ENCODE measurements around the gene SERINC1.
"Not testable (repeated sequence)": the region's sequence is repeated elsewhere in the genome, so short reads cannot be mapped to it uniquely, and the experiment has no call there.

The SERINC1 gene

GRCh38 chr6:122458087-122458486 lies 13.5 kb downstream of the SERINC1 start:
- no peak for DNase-seq (ENCODE audit: low read depth)
- TF ChIP-seq CTCF (IDR thresholded peaks at IDR 0.05; ENCODE audit: low read depth, low read length, missing control alignments), result no peak
- H3K4me3 ChIP-seq (ENCODE audit: low read depth, low read length), result no peak overlapping the region

- not testable (repeated sequence) for H3K4me3 ChIP-seq (ENCODE audit: low read depth, low read length); DNase-seq (ENCODE audit: low read depth)
These were observed 16.5 kb downstream of the SERINC1 start for GRCh38 chr6:122455116-122455515.

GRCh38 chr6:122454673-122455072 lies 16.9 kb downstream of the SERINC1 start:
- DNase-seq (ENCODE audit: low read depth), result no peak
- no peak overlapping the region for H3K4me3 ChIP-seq (ENCODE audit: low read depth, low read length)
- TF ChIP-seq CTCF (IDR thresholded peaks at IDR 0.05; ENCODE audit: low read depth, low read length, missing control alignments), result no peak

- no peak overlapping the region for H3K4me3 ChIP-seq (ENCODE audit: low read depth, low read length)
- TF ChIP-seq CTCF (IDR thresholded peaks at IDR 0.05; ENCODE audit: low read depth, low read length, missing control alignments), result no peak
- no peak for DNase-seq (ENCODE audit: low read depth)
These were observed 19.1 kb downstream of the SERINC1 start for GRCh38 chr6:122452509-122452908.

- H3K4me3 ChIP-seq (ENCODE audit: low read depth, low read length), result no peak overlapping the region
- no peak for DNase-seq (ENCODE audit: low read depth)
- no peak for TF ChIP-seq CTCF (IDR thresholded peaks at IDR 0.05; ENCODE audit: low read depth, low read length, missing control alignments)
These were observed 22.5 kb downstream of the SERINC1 start for GRCh38 chr6:122449069-122449468.

GRCh38 chr6:122445274-122445673 lies 26.3 kb downstream of the SERINC1 start:
- no peak overlapping the region for H3K4me3 ChIP-seq (ENCODE audit: low read depth, low read length)
- no peak for DNase-seq (ENCODE audit: low read depth)
- TF ChIP-seq CTCF (IDR thresholded peaks at IDR 0.05; ENCODE audit: low read depth, low read length, missing control alignments), result no peak

GRCh38 chr6:122438975-122439374 lies 32.6 kb downstream of the SERINC1 start:
- no peak for DNase-seq (ENCODE audit: low read depth)
- no peak for TF ChIP-seq CTCF (IDR thresholded peaks at IDR 0.05; ENCODE audit: low read depth, low read length, missing control alignments)

GRCh38 chr6:122432816-122433215 lies 38.8 kb downstream of the SERINC1 start:
- H3K4me3 ChIP-seq (ENCODE audit: low read depth, low read length), result no peak overlapping the region
- DNase-seq (ENCODE audit: low read depth), result no peak
- no peak for TF ChIP-seq CTCF (IDR thresholded peaks at IDR 0.05; ENCODE audit: low read depth, low read length, missing control alignments)

More at GRCh38 chr6:122438975-122439374, 32.6 kb downstream of the SERINC1 start:
- no peak overlapping the region for H3K4me3 ChIP-seq (ENCODE audit: low read depth, low read length)
